Prostate gland (tissue), 2 donors: Measurements from ENCODE around the gene C20orf96. TPM values are rescaled to one million over a fixed set of nuclear protein-coding genes. Genes with fewer than 3 reads are reported as not detected.

Experiments
- DNase-seq: peaks from one replicate; pipeline ENCODE4 v3.0.0-alpha.2; 2019; ENCODE audit warnings: low spot score
- H3K27ac ChIP-seq, 2 donors: fragments of 200-600 bp; sonication (generic); 2 replicates each; pipeline ENCODE4 v1.5.1; 2017 to 2019
- H3K27me3 ChIP-seq: fragments of 200-600 bp; sonication (generic); replicated peaks from 2 replicates; pipeline ENCODE4 v1.5.1; 2019; ENCODE audit not compliant: insufficient read depth
- H3K36me3 ChIP-seq, 2 donors: fragments of 200-600 bp; sonication (generic); 1 replicate in 1 of 2; 2 replicates in 1 of 2; pipeline versions ENCODE4 v1.5.1 to v1.8.1; 2017 to 2019
- H3K4me1 ChIP-seq: fragments of 200-600 bp; sonication (generic); replicated peaks from 2 replicates; pipeline ENCODE4 v1.5.1; 2019
- H3K4me3 ChIP-seq, 2 donors: fragments of 200-600 bp; sonication (generic); 2 replicates each; pipeline ENCODE4 v1.5.1; 2017 to 2019
- H3K9me3 ChIP-seq: fragments of 200-600 bp; sonication (generic); 2 replicates; pipeline ENCODE4 v1.5.1; 2017
- POLR2A ChIP-seq: fragments of 450-650 bp; IDR thresholded peaks from one replicate; pipeline ENCODE4 v1.6.1; 2016; ENCODE audit warnings: antibody characterized with exemption, mild to moderate bottlenecking
- POLR2AphosphoS5 ChIP-seq: sonication (generic); formaldehyde crosslinking; IDR thresholded peaks from one replicate; pipeline ENCODE4 v1.6.1; 2017; ENCODE audit warnings: antibody characterized with exemption
- WGBS: methylation state at CpG from one replicate; pipeline ENCODE4 v1.1.5; 2018; 5-methylcytosine and 5-hydroxymethylcytosine counted together
- intact Hi-C: fragments of 100-400 bp; cut with DNase I; formaldehyde crosslinking; loops from one replicate; pipeline ENCODE4 v1.14.2; 2022
- total RNA-seq, 2 donors: library from RNA; depleted of rRNA; stranded (reverse); fragments of >200 nt; gene quantifications; one replicate each; pipeline ENCODE4 v1.1.0, GENCODE V29; 2016
- TF ChIP-seq, protein P1 (sequence below), 4 experiments: fragments of 200-600 bp in 2 of 4; fragments of 450-650 bp in 2 of 4; sonication (generic) in 2 of 4; IDR thresholded peaks; 1 replicate in 3 of 4; 2 replicates in 1 of 4; pipeline ENCODE4 v1.5.1; 2016 to 2019; ENCODE audit warnings: antibody characterized with exemption in 4 of 4, mild to moderate bottlenecking in 2 of 4, moderate library complexity in 2 of 4

Gene C20orf96
- total RNA-seq, 2 donors from 2014 or later = 4.7 to 16.1 TPM

- TF ChIP-seq POLR2A (peak; percentile 65), POLR2AphosphoS5 (peak; percentile 88)
- TF ChIP-seq, protein P1, sequence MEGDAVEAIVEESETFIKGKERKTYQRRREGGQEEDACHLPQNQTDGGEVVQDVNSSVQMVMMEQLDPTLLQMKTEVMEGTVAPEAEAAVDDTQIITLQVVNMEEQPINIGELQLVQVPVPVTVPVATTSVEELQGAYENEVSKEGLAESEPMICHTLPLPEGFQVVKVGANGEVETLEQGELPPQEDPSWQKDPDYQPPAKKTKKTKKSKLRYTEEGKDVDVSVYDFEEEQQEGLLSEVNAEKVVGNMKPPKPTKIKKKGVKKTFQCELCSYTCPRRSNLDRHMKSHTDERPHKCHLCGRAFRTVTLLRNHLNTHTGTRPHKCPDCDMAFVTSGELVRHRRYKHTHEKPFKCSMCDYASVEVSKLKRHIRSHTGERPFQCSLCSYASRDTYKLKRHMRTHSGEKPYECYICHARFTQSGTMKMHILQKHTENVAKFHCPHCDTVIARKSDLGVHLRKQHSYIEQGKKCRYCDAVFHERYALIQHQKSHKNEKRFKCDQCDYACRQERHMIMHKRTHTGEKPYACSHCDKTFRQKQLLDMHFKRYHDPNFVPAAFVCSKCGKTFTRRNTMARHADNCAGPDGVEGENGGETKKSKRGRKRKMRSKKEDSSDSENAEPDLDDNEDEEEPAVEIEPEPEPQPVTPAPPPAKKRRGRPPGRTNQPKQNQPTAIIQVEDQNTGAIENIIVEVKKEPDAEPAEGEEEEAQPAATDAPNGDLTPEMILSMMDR (IDR thresholded peaks at IDR 0.05) = peak in 3 of 4 experiments; percentile 12 to 33 (median 21)
- intact Hi-C loops = loop anchor here (2.0 kb wide), 1 partner anchor 27 kb away; the partner anchor contains the start of gene SOX12
Measured at GRCh38 chr20:297098-297924, 6.8 kb upstream of the C20orf96 start, which contains the start of gene ZCCHC3. ZCCHC3 (plus strand) TSS chr20:297570; CDS start chr20:297587, 17 bp downstream.

GRCh38 chr20:295804-296203, 5.3 kb upstream of the C20orf96 start:
- intact Hi-C loops = loop anchor here (2.0 kb wide), 1 partner anchor 29 kb away; the partner anchor contains the start of gene SOX12
- no peak overlapping the region for H3K4me3 ChIP-seq

More at GRCh38 chr20:297098-297924, 6.8 kb upstream of the C20orf96 start, which contains the start of gene ZCCHC3:
- no peaks in the 10 kb centered on the region for H3K36me3 ChIP-seq
- under 1% methylated on average over 99 of the region's 99 CpGs for WGBS
- DNase-seq = peak; percentile 87
- H3K4me3 ChIP-seq = peak within 1 kb of the TSS; percentile 85 to 95
- H3K4me1 ChIP-seq = peaks cover 18% of the 10 kb centered on the region
- peak within 1 kb of the TSS; percentile 97 to 99 for H3K27ac ChIP-seq
- no peaks in the 10 kb centered on the region for H3K9me3 ChIP-seq
- no peaks in the 10 kb centered on the region for H3K27me3 ChIP-seq

DNA sequence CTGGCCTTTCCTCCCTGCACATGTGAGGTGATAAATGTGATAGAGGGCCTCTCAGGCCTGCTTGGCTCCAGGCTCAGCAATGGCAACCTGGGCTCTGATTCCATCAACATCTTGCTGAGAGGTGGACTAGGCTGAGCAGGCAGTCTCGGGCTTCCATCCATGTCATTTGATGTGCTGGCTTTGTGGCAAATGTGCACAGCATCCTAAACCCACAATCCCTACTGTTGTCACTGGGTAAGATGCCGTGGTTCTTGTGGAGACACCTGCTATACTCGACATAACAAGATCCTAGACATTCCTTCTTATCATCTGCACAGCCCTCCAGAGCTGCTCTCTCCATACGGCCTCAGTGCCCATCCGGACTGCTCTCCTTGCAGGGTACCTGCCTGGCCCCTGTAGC, 4.1 kb upstream of the C20orf96 start:
- Histone ChIP-seq H3K4me3 (no peak overlapping the region), H3K4me1 (peaks cover 5% of the 10 kb centered on the region), H3K27ac (no peak overlapping the region), H3K9me3 (no peaks in the 10 kb centered on the region), H3K27me3 (no peaks in the 10 kb centered on the region), H3K36me3 (no peaks in the 10 kb centered on the region)
- WGBS = 92% methylated on average over 5 of the region's 5 CpGs
- intact Hi-C loops = no loop called here
- TF ChIP-seq, protein P1 (IDR thresholded peaks at IDR 0.05) = no peak
- TF ChIP-seq POLR2A (no peak), POLR2AphosphoS5 (no peak)
- no peak for DNase-seq

More at GRCh38 chr20:295804-296203, 5.3 kb upstream of the C20orf96 start:
- WGBS = 66% methylated on average over 4 of the region's 4 CpGs
- Histone ChIP-seq H3K9me3 (no peaks in the 10 kb centered on the region), H3K27me3 (no peaks in the 10 kb centered on the region), H3K4me1 (peaks cover 16% of the 10 kb centered on the region), H3K36me3 (no peaks in the 10 kb centered on the region), H3K27ac (no peak overlapping the region)
- TF ChIP-seq POLR2AphosphoS5 (no peak), POLR2A (no peak)
- TF ChIP-seq, protein P1 (IDR thresholded peaks at IDR 0.05) = no peak
- DNase-seq = no peak

- intact Hi-C loops = no loop called here
- no peak for DNase-seq
- Histone ChIP-seq H3K27ac (peak overlapping the region; percentile 81 to 84), H3K27me3 (no peaks in the 10 kb centered on the region), H3K36me3 (no peaks in the 10 kb centered on the region), H3K4me3 (peak overlapping the region; percentile 43 to 54), H3K4me1 (no peaks in the 10 kb centered on the region), H3K9me3 (no peaks in the 10 kb centered on the region)
- WGBS = 21% methylated on average over 2 of the region's 2 CpGs
- TF ChIP-seq POLR2AphosphoS5 (no peak), POLR2A (no peak)
- TF ChIP-seq, protein P1 (IDR thresholded peaks at IDR 0.05) = no peak
Measured at GRCh38 chr20:289693-290083, 862 bp downstream of the C20orf96 start.
